ENCODE data around the gene SP140L.

GRCh38 chr2:230422149-230422548 is 95.2 kb downstream of the SP140L start:
- TF ChIP-seq USF1 (IDR thresholded peaks at IDR 0.05) = no peak
- no peak for TF ChIP-seq CEBPB (IDR thresholded peaks at IDR 0.05)
- no peak for TF ChIP-seq ZBTB7A (IDR thresholded peaks at IDR 0.05; ENCODE audit: low read depth)
- TF ChIP-seq EGR1 (IDR thresholded peaks at IDR 0.05) = no peak
- no peak for TF ChIP-seq TAF1 (IDR thresholded peaks at IDR 0.05; ENCODE audit: low read depth)
- TF ChIP-seq EP300 (IDR thresholded peaks at IDR 0.05; ENCODE audit: borderline replicate concordance) = no peak
- no peak for TF ChIP-seq RAD21 (IDR thresholded peaks at IDR 0.05; ENCODE audit: low read depth)
- TF ChIP-seq FOXM1 (IDR thresholded peaks at IDR 0.05; ENCODE audit: borderline replicate concordance, low read depth) = no peak
- TF ChIP-seq NFIC (IDR thresholded peaks at IDR 0.05) = no peak
- TF ChIP-seq REST (IDR thresholded peaks at IDR 0.05; ENCODE audit: low read depth) = no peak
